Measurements from ENCODE around the gene PTPRE.

Gene PTPRE

GRCh38 chr10:128064108-128064969 lies 157.4 kb downstream of the PTPRE start:
- H3K27me3 ChIP-seq (ENCODE audit: control insufficient read depth, insufficient read depth, low read length): no peaks in the 10 kb centered on the region
- H3K79me2 ChIP-seq: no peaks in the 10 kb centered on the region
- no peaks in the 10 kb centered on the region for H3K9me3 ChIP-seq (ENCODE audit: control insufficient read depth, low read length)
- no peak overlapping the region for H3K4me2 ChIP-seq (ENCODE audit: low read length)
- no peak overlapping the region for H2AFZ ChIP-seq
- peak overlapping the region; percentile 52 for H3K27ac ChIP-seq
- no peak overlapping the region for H3K4me3 ChIP-seq (ENCODE audit: low read depth, low read length)
- H3K9ac ChIP-seq: no peak overlapping the region
- no peaks in the 10 kb centered on the region for H3K4me1 ChIP-seq
- no peaks in the 10 kb centered on the region for H3K36me3 ChIP-seq (ENCODE audit: control insufficient read depth, insufficient read depth, low read length)
- no peak for TF ChIP-seq CTCF (IDR thresholded peaks at IDR 0.05)

- H3K27ac ChIP-seq: no peak overlapping the region
- H3K36me3 ChIP-seq (ENCODE audit: control insufficient read depth, insufficient read depth, low read length): no peaks in the 10 kb centered on the region
- no peaks in the 10 kb centered on the region for H3K79me2 ChIP-seq
Observed at GRCh38 chr10:128064970-128065580, 158.2 kb downstream of the PTPRE start.

DNA sequence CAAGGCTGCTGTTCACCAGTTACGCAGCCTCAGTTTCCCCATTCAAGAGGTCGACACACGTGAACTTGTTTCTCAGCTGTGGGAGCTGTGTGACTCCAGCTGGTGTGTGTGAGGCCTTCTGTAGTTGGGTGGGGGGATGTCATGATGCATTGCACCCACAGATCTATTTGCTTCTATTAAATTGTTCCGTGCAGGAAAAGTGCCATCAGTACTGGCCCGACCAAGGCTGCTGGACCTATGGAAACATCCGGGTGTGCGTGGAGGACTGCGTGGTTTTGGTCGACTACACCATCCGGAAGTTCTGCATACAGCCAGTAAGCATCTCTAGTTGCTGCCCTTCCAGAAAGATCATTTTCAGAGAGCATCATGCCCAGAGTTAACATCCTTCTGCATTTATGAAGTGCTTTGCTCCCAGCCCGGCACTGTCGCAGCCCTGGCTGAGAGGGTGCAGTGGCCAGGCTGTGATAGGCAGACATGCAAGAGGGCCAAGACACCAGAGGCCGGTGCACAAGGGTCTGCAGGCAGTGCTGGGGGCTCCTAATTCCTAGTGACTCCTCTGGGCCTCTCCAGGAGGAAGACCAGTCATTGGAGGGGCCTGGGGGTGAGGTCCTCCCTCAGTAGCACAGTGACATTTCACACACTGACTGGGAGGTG lies 159.1 kb downstream of the PTPRE start:
- Histone ChIP-seq H3K4me3 (ENCODE audit: low read depth, low read length) (no peak overlapping the region), H3K27me3 (ENCODE audit: control insufficient read depth, insufficient read depth, low read length) (no peaks in the 10 kb centered on the region), H3K4me1 (no peaks in the 10 kb centered on the region), H3K36me3 (ENCODE audit: control insufficient read depth, insufficient read depth, low read length) (no peaks in the 10 kb centered on the region), H3K9ac (no peak overlapping the region), H3K27ac (no peak overlapping the region), H3K9me3 (ENCODE audit: control insufficient read depth, low read length) (no peaks in the 10 kb centered on the region), H2AFZ (no peak overlapping the region), H3K79me2 (no peaks in the 10 kb centered on the region), H3K4me2 (ENCODE audit: low read length) (no peak overlapping the region)
- TF ChIP-seq CTCF (IDR thresholded peaks at IDR 0.05): no peak

More at GRCh38 chr10:128064970-128065580, 158.2 kb downstream of the PTPRE start:
- no peak overlapping the region for H2AFZ ChIP-seq
- H3K4me2 ChIP-seq (ENCODE audit: low read length): no peak overlapping the region
- H3K9me3 ChIP-seq (ENCODE audit: control insufficient read depth, low read length): no peaks in the 10 kb centered on the region
- H3K4me1 ChIP-seq: no peaks in the 10 kb centered on the region
- no peak overlapping the region for H3K9ac ChIP-seq
- H3K4me3 ChIP-seq (ENCODE audit: low read depth, low read length): no peak overlapping the region
- no peak for TF ChIP-seq CTCF (IDR thresholded peaks at IDR 0.05)
- no peaks in the 10 kb centered on the region for H3K27me3 ChIP-seq (ENCODE audit: control insufficient read depth, insufficient read depth, low read length)

DNA sequence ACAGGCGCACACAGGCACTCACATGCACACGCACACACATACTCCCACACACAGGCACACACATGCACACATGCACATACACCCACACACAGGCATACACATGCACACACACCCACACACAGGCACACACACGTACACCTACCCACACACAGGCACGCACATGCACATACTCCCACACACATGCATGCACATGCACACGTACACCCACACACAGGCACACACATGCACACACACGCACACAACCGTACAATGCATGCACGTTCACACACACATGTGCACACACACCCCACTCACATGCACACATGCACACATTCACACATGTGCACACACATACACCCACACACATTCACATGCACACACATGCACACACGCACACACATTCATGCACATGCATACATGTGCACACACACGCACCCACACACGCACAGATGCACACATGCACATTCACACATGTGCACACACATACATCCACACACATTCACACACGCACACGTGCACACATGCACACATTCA lies 160.0 kb downstream of the PTPRE start:
- Histone ChIP-seq H3K4me2 (ENCODE audit: low read length) (no peak overlapping the region), H3K79me2 (no peaks in the 10 kb centered on the region), H3K4me1 (no peaks in the 10 kb centered on the region), H2AFZ (no peak overlapping the region), H3K9me3 (ENCODE audit: control insufficient read depth, low read length) (no peaks in the 10 kb centered on the region), H3K36me3 (ENCODE audit: control insufficient read depth, insufficient read depth, low read length) (no peaks in the 10 kb centered on the region), H3K27me3 (ENCODE audit: control insufficient read depth, insufficient read depth, low read length) (no peaks in the 10 kb centered on the region), H3K27ac (no peak overlapping the region), H3K4me3 (ENCODE audit: low read depth, low read length) (no peak overlapping the region), H3K9ac (no peak overlapping the region)
- TF ChIP-seq CTCF (IDR thresholded peaks at IDR 0.05): no peak

Data from parathyroid adenoma (tissue), 2 donors.